GM18511 (cell line): Measurements from ENCODE around the gene ZNF101.
A peak's percentile ranks its signal among the peaks of the same experiment; 100 is the strongest.

Source experiments
- ATAC-seq: cut with Tn5 transposase; IDR thresholded peaks from one replicate; pipeline ENCODE4 v1.9.1; 2021; ENCODE audit warnings: mild to moderate bottlenecking, moderate library complexity; ENCODE audit not compliant: unreplicated experiment

The ZNF101 gene

DNA sequence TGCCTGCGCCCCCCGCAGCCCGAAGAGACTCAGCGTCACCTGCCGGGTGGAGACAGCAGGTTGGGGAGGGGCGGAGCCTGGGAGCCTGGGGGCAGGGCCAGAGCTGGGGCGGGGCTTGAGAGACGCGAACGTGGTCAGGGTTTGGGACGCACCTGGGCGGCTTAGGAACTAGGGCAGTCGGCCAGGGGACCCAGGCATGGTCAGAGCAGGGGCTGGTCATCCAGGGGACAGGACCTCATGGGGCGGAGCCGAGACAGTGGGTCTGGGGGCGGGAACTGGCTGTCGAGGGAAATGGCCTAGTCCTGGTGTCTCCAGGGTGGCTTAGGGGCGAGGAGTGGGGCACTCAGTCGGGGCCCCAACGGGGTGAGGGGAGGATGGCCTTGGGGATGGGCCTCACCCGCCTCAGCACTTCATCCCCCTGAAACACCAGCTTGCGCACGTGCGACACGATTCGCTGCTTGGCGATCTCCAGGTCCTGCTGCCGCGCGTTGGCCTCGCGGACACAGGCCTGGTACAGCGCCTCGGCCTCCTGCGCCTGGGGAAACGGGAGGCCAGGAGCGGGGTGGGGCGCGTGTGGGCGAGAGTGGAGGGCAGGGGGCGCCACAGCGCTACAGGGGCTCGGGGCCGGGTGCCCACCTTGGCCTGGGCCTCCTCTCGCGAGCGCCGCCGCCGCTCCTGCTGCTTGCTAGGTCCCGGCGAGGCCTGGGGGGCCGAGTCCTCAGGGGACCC lies 31.0 kb upstream of the ZNF101 start:
- ATAC-seq = no peak

DNA sequence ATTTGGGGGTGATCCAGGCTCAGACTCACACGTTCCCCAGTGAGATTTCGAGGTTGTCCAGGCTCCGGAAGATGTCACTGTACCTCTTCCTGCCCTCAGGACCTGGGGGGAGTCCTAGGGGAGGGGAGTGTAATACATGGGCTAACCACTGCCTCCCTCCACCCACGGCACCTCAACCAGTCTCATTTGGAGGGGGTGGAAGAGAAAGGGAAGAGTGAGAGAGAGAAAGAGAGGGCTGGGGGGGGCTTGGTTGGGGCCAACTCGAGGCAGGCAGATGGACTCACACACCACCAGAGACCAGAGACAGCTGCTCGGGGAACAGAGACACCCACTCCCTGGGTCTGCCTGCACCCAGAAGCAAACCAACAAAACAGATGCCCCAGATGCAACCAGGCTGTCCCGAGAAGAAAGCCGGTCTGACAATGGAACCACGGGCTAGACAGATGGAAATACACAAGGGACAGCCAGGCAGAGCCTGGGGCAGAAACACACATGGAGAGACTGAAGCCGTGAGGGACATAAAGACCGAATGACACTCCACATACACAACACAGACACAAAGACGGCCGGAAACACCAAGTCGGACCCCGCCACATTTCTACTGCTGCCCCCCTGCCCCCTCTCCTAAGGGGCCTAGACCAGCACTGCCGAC lies 26.0 kb upstream of the ZNF101 start:
- peak; percentile 34 for ATAC-seq

- peak; percentile 85 for ATAC-seq
Measured at GRCh38 chr19:19643158-19644053, 25.2 kb upstream of the ZNF101 start, which contains the start of gene GMIP. Gene GMIP, minus strand, starts transcription at chr19:19643657. Its CDS starts 128 bp downstream, at chr19:19643529.

- no peak for ATAC-seq
Measured at GRCh38 chr19:19644054-19644388, 24.6 kb upstream of the ZNF101 start.

DNA sequence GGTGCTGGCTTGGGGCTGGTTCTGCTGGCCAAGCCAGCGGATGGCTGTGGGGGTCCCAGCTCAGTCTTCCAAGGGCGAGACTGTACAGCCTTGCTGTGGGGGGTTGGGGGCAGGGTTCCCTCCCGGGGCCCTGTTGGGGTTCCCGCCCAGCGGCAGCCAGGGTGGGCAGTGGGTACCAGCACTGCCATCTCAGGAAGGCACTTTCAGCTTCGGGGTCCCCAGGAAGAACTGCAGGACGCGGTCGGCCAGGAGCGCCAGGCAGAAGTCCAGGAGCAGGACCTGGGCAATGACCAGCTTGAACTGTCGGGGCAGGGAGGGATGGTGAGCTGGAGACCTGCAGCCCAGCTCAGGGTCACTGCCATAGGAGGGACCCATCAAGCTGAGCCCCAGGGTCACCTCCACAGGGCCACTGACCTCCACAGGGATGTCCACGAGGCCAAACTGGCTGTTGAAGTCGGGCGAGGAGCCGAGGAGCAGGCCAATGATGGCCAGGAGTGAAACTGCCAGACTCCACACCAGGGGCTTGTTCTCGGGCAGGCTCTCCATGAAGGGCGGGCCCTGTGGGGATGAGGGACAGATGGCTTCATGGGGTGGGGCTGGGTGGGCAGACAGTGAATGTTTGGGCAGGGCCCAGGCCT lies 23.3 kb upstream of the ZNF101 start:
- no peak for ATAC-seq

DNA sequence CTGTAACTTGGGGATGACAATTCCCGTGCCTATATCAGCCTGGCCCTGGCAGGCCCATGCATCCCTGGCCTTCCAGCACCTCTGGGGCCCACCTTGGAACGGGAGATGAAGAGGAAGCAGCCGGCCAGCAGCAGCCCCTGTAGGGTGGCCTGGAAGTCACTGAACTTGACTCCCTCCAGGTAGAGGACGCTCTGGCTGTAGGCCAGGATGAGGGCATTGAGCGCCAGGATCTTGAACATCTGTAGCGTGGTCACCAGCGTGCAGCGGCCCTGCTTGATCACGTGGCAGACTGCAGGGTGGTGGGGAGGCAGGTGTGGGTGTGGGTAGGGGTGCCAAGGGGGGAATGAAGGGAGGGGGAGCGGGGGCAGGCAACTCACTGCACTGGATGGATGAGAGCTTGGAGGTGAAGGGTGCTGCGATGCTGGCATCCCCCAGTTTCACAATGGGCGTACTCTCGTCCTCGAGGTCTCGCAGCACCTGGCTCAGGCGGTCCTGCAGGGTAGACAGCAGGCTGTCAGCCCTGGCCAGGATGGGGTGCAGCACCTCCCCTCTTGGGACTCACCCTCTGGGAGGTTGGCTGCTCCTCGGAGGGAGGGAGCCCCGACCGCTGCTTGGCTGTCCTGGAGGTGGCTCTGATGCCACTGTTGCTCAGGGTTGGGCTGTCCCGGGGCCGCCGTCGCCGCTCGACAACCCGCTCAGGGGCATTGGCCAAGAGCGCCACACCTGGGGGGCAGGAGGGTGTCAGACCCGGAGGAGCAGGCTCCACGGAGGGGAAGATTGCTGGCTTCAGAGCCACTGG lies 21.4 kb upstream of the ZNF101 start:
- no peak for ATAC-seq

DNA sequence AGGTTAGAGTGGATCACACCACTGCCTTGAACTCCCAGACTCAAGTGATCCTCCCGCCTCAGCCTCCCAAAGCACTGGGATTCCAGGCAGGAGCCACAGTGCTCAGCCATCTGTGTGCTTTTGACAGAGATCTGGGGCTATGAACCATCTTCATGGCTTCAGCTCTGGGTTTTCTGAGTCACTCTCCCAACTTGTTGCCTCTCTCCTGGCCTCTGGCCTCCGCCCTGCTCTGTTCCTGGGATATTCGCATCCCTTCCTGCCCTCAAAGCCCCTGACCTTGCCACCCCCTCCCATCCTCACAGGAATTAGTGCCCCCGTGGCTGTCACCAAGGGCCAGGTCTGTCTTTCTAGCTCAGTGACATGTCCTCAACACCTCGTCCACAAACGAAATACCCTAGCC lies 19.5 kb upstream of the ZNF101 start:
- no peak for ATAC-seq

DNA sequence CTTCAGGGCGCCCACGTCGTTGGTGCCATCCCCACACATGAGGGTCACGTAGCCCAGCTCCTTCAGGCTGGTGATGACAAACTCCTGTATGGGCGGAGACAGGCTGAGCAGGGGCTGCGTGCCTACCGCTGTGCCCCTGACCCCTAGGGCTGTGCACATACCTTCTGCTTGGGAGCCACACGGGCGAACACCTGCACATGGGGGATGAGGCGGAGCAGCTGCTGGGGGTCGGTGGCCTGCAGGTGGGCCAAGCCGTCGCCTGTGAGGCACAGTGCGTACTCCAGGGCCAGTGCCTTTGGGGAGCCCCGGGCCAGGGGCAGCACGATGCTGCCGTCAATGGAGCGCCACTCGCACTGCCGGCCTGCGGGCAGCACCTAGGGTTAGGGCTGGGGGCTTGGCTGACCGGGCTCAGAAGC lies 19.1 kb upstream of the ZNF101 start:
- ATAC-seq = no peak

- ATAC-seq = no peak
Measured at GRCh38 chr19:19650331-19650730, 18.3 kb upstream of the ZNF101 start.

DNA sequence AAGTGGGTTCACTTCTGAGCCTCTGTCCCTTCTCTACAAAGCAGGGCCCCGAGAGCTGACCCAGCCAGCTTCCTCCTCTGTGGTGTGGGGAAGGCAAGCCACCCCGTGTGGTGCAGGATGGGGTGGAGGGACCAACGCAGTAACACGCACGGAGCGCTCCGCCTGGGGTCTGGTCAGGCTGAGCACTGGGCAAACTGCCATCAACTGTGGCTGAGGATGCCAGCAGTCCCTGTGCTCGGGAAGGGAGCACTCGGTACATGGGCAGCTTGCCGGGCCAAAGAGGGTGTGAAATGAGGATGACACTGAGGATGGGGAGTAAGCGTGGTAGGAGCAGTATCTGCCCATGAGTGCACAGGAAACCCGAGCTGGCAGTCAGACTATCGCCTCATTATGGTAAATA lies 17.6 kb upstream of the ZNF101 start:
- no peak for ATAC-seq

DNA sequence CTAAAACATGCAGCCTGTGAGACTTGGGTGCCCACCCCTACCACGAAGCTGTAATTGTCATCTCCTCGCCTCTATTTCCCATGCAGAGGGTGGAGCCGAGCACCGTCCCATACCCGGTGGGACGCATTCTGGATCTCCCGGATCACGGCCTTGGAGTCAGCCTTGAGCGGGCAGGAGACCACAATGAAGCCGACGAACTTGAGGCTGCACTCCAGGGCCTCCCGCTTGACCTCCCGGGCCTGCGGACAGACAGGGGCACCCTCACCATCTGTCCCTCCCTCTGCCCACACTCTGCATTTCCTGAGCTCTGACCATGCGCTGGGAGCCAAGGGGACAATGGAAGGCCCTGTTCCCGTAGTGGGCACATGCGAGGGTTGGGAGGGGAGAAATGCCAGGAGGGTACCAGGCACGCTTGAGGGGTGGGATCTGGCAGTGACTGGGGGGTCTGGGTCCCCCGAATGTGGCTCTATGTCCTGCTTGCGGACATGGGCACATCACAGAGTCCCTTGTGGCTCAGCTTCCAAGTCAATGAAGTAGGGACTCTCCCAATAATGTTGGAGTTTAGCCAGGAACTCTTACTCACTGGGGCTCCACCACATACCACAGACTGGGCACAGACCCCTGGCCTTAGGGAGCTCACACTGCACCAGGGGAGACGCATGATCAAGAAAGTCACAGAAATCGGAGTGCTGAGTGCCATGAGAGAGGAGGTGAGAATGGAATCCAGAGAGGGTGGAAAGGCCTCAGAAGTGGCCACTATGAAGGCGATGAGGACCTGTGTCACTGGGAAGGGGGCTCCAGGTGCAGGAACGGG lies 15.9 kb upstream of the ZNF101 start:
- ATAC-seq = no peak

DNA sequence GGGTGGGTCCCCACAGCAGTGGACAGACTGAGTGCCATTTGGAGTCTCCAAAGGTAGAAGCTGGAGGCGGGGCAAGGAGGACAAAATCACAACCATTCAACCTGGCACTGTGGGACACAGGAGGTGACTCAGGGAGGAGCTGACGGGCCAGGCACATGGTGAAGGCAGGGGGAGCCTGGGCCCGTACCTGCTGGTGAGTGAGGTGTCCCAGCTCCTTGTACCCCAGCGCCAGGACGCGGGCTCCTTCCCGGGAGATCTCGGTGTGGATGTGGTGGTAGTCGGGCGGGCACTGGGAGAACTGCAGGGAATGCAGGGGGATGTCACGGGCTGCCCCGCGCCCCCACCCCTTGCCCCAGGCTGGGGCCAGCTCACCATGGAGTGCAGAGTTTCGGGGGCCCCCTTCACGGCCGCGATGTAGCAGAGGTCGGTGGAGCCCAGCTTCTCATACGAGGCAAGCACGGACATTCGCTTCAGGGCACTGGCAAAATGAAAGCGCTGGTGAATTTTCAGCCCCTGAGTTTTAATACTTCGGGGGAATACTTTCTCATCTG lies 15.0 kb upstream of the ZNF101 start:
- ATAC-seq = no peak

GRCh38 chr19:19654441-19654840 lies 14.2 kb upstream of the ZNF101 start:
- no peak for ATAC-seq

- no peak for ATAC-seq
Measured at GRCh38 chr19:19655051-19655594, 13.5 kb upstream of the ZNF101 start.

- no peak for ATAC-seq
Measured at GRCh38 chr19:19655641-19656343, 12.8 kb upstream of the ZNF101 start.

DNA sequence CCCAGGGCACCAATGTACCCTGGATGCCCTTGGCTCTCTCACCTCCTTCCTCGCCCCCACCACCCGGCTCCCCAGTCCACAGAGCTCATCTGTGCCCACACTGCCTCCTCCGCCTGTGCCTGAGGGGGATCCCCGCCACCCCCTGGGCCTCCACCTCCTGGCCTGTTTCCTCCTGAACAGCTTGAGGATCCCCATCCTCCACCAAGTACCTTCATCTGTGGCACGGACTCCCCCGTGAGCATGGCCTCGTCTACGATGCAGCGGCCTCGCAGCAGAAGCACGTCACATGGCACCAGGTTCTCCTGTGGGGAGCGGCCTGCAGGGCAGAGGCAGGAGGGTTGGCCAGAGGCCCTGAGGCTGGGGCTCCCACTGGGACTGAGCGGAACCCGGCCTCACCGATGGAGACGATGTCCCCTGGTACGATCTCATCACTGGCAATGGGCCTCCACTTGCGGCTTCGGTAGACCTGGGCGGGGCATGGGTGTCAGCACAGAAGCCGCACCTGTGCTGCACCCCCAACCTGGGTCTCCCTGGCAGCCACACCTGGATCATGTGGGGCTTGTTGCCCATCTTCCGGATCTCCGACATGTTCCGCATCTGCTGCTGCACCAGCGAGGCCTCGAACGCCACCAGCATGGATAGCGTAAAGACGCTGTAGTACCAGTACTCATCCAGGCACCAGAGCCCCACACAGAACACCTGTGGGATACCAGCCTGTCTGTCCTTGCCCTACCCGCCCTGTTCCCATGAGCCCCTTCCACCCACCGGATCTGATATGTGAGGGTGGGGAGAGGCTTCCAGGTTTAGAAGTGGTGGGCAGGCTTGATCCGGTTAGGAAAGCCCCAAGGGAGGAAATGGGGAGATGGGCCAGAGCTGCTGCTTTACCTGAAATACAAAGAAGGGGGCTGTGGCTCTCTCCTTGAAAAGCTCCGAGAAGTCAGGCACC lies 11.9 kb upstream of the ZNF101 start:
- no peak for ATAC-seq

GRCh38 chr19:19657397-19657783 lies 11.2 kb upstream of the ZNF101 start:
- ATAC-seq = no peak
